Measurements from ENCODE around the gene PRAMEF9.
"Not testable (repeated sequence)": the region's sequence is repeated elsewhere in the genome, so short reads cannot be mapped to it uniquely, and the experiment has no call there.

Gene PRAMEF9

GRCh38 chr1:13171548-13171947 is at the start of gene PRAMEF9:
TSS of gene PRAMEF9 (plus strand) at chr1:13171848. CDS start at chr1:13175281, 3,433 bp downstream.
- DNase-seq, result not testable (repeated sequence)

GRCh38 chr1:13155909-13156308 is 15.7 kb upstream of the PRAMEF9 start, which contains the start of gene PRAMEF26:
TSS of gene PRAMEF26 (minus strand) at chr1:13156009. CDS start at chr1:13153095, 2,914 bp downstream.
- not testable (repeated sequence) for DNase-seq

GRCh38 chr1:13165531-13165930 is 6.1 kb upstream of the PRAMEF9 start, which contains the start of gene HNRNPCL4:
TSS of gene HNRNPCL4 (minus strand) at chr1:13165631. CDS start at chr1:13165467, 164 bp downstream.
- not testable (repeated sequence) for DNase-seq

GRCh38 chr1:13201309-13201708 is 29.7 kb downstream of the PRAMEF9 start, which contains the start of gene PRAMEF13:
TSS of gene PRAMEF13 (minus strand) at chr1:13201409. CDS start at chr1:13199589, 1,820 bp downstream.
- DNase-seq, result not testable (repeated sequence)

GRCh38 chr1:13208712-13209111 is 37.1 kb downstream of the PRAMEF9 start:
- not testable (repeated sequence) for DNase-seq

- DNase-seq, result not testable (repeated sequence)
These were observed 45.0 kb downstream of the PRAMEF9 start for GRCh38 chr1:13216619-13217018.

- DNase-seq, result not testable (repeated sequence)
These were observed 47.6 kb downstream of the PRAMEF9 start for GRCh38 chr1:13219203-13219602.

GRCh38 chr1:13222788-13223187 is 51.1 kb downstream of the PRAMEF9 start:
- not testable (repeated sequence) for DNase-seq

GRCh38 chr1:13224480-13225060 is 52.9 kb downstream of the PRAMEF9 start:
- no peak for DNase-seq

- DNase-seq, result not testable (repeated sequence)
These were observed 54.1 kb downstream of the PRAMEF9 start, which contains the start of gene PRAMEF18 for GRCh38 chr1:13225675-13226204. TSS of gene PRAMEF18 (minus strand) at chr1:13226154. CDS start at chr1:13226106, 48 bp downstream.

- DNase-seq, result not testable (repeated sequence)
These were observed 55.8 kb downstream of the PRAMEF9 start for GRCh38 chr1:13227271-13228055.

GRCh38 chr1:13228343-13228781 is 56.7 kb downstream of the PRAMEF9 start:
- no peak for DNase-seq

Data from NCI-H2081 (cell line).